B cell (primary cell): Measurements from ENCODE around the gene TANGO6. TPM values are rescaled to one million over a fixed set of nuclear protein-coding genes. Genes with fewer than 3 reads are reported as not detected.

Experiments used
- ATAC-seq: fragments of 200-7000 bp; cut with Tn5 transposase; one replicate; pipeline ENCODE4 v1.10.0; 2021; ENCODE audit warnings: low read depth, mild to moderate bottlenecking, moderate number of reproducible peaks, moderate library complexity
- CTCF ChIA-PET: fragments of 350-600 bp; sonication (Branson Sonifier 250); formaldehyde crosslinking; loops from one replicate; lab custom pipeline; 2021; ENCODE audit warnings: antibody characterized with exemption, inconsistent platforms; lab: Charles Lee
- POLR2A ChIA-PET: fragments of 350-600 bp; sonication (Branson Sonifier 250); formaldehyde crosslinking; loops from one replicate; lab custom pipeline; 2021; ENCODE audit warnings: antibody characterized with exemption; lab: Charles Lee
- DNase-seq: peaks from one replicate; pipeline ENCODE4 v3.0.0; 2013
- H2AFZ ChIP-seq: 2 replicates; pipeline ENCODE4 v1.6.1; 2012; ENCODE audit warnings: mild to moderate bottlenecking, low read depth, low read length; ENCODE audit not compliant: insufficient read depth, poor library complexity, severe bottlenecking
- H3K27ac ChIP-seq, 2 donors: 1 replicate in 1 of 2; 2 replicates in 1 of 2; pipeline ENCODE4 v1.5.1; 2012 to 2013; ENCODE audit warnings: low read length in 2 of 2, mild to moderate bottlenecking in 2 of 2, moderate library complexity in 1 of 2
- H3K27me3 ChIP-seq, 4 experiments: fragments of 200-600 bp in 1 of 4; sonication (generic) in 1 of 4; replicated peaks in 1 of 4; 1 replicate in 2 of 4; 2 replicates in 2 of 4; pipeline versions ENCODE4 v1.6.1 to v1.7.0; 2013 to 2016; ENCODE audit warnings: low read length in 3 of 4, mild to moderate bottlenecking in 2 of 4, mixed read lengths in 1 of 4, moderate library complexity in 1 of 4; ENCODE audit not compliant: insufficient read depth in 4 of 4, control insufficient read depth in 3 of 4; ENCODE audit errors: control extremely low read depth in 1 of 4
- H3K36me3 ChIP-seq, 2 experiments: replicated peaks in 1 of 2; 1 replicate in 1 of 2; 2 replicates in 1 of 2; pipeline versions ENCODE4 v1.6.1 to v1.7.1; 2013; ENCODE audit warnings: low read length in 1 of 2; ENCODE audit not compliant: insufficient read depth in 2 of 2, control insufficient read depth in 1 of 2; ENCODE audit errors: control extremely low read depth in 1 of 2, extremely low read depth in 1 of 2
- H3K4me1 ChIP-seq, 2 donors: fragments of 200-600 bp in 1 of 2; sonication (generic) in 1 of 2; 1 replicate in 1 of 2; 2 replicates in 1 of 2; pipeline versions ENCODE4 v1.5.1 to v1.6.1; 2013 to 2017; ENCODE audit warnings: low read length in 2 of 2; ENCODE audit not compliant: control insufficient read depth in 2 of 2, insufficient read depth in 2 of 2
- H3K4me2 ChIP-seq: replicated peaks from 2 replicates; pipeline ENCODE3; 2012; ENCODE audit warnings: mild to moderate bottlenecking, low read depth, low read length; ENCODE audit not compliant: poor library complexity, severe bottlenecking
- H3K4me3 ChIP-seq, 5 experiments: fragments of 200-600 bp in 1 of 5; sonication (generic) in 1 of 5; 1 replicate in 3 of 5; 2 replicates in 2 of 5; pipeline versions ENCODE4 v1.5.1 to v1.7.0; 2011 to 2016; ENCODE audit warnings: low read length in 4 of 5, mild to moderate bottlenecking in 4 of 5, low read depth in 2 of 5, control low read depth in 1 of 5, moderate library complexity in 1 of 5; ENCODE audit not compliant: insufficient read depth in 1 of 5; ENCODE audit errors: control extremely low read depth in 1 of 5, extremely low read depth in 1 of 5
- H3K79me2 ChIP-seq: fragments of 200-600 bp; sonication (generic); one replicate; pipeline ENCODE4 v1.6.0; 2016; ENCODE audit warnings: low read length; ENCODE audit not compliant: control insufficient read depth, insufficient read depth
- H3K9ac ChIP-seq: fragments of 200-600 bp; sonication (generic); 2 replicates; pipeline ENCODE4 v1.6.1; 2017; ENCODE audit warnings: mild to moderate bottlenecking, low read length, moderate library complexity
- H3K9me3 ChIP-seq, 3 donors: one replicate each; pipeline versions ENCODE4 v1.6.1 to v1.7.1; 2013; ENCODE audit warnings: low read length in 2 of 3; ENCODE audit not compliant: control insufficient read depth in 2 of 3, insufficient read depth in 1 of 3; ENCODE audit errors: control extremely low read depth in 1 of 3
- H4K20me1 ChIP-seq: 2 replicates; pipeline ENCODE4 v1.6.0; 2012; ENCODE audit warnings: mild to moderate bottlenecking, low read length; ENCODE audit not compliant: insufficient read depth, control insufficient read depth, poor library complexity, severe bottlenecking
- H3K27ac Mint-ChIP-seq: one replicate; pipeline ENCODE4 v1.8.0; 2021; ENCODE audit warnings: mixed read lengths
- H3K27me3 Mint-ChIP-seq: one replicate; pipeline ENCODE4 v1.8.0; 2021; ENCODE audit warnings: mixed read lengths
- H3K4me1 Mint-ChIP-seq: one replicate; pipeline ENCODE4 v1.8.0; 2021; ENCODE audit warnings: mixed read lengths
- H3K4me3 Mint-ChIP-seq: one replicate; pipeline ENCODE4 v1.8.0; 2021; ENCODE audit warnings: mixed read lengths
- H3K9me3 Mint-ChIP-seq: one replicate; pipeline ENCODE4 v1.8.0; 2022; ENCODE audit warnings: mixed read lengths; ENCODE audit not compliant: insufficient read depth
- CTCF ChIP-seq: fragments of 200-600 bp; IDR thresholded peaks from one replicate; pipeline ENCODE4 v1.8.0; 2022; ENCODE audit warnings: antibody characterized with exemption, mild to moderate bottlenecking
- EZH2 ChIP-seq: IDR thresholded peaks from 2 replicates; pipeline ENCODE4 v1.6.1; 2012; ENCODE audit warnings: borderline replicate concordance, low read depth, mild to moderate bottlenecking, moderate library complexity, low read length; ENCODE audit not compliant: insufficient read depth, poor library complexity, severe bottlenecking
- WGBS: methylation state at CpG from one replicate; pipeline ENCODE4 v1.1.5; 2013; ENCODE audit warnings: missing lambda C conversion rate; ENCODE audit not compliant: insufficient coverage; 5-methylcytosine and 5-hydroxymethylcytosine counted together
- intact Hi-C: fragments of 100-400 bp; cut with micrococcal nuclease; formaldehyde crosslinking; loops from one replicate; pipeline ENCODE4 v1.10.0; 2022
- polyA plus RNA-seq: library from polyadenylated mRNA; depleted of rRNA; stranded (reverse); fragments of >200 nt; gene quantifications from 2 replicates; pipeline ENCODE4 v1.2.3, GENCODE V29; 2012
- total RNA-seq, 2 donors: library from RNA; stranded (reverse); fragments of 120-200 nt in 1 of 2; gene quantifications; 1 replicate in 1 of 2; 2 replicates in 1 of 2; pipeline versions ENCODE4 v1.2.3 to v1.2.4, GENCODE V29; 2013 to 2022

The TANGO6 gene
- total and polyA plus RNA-seq, 2 donors (not counting 1 experiment from before 2014, with no cell fraction given), result 8.0 to 42.8 TPM

GRCh38 chr16:69003500-69003899 is 160.2 kb downstream of the TANGO6 start:
- H3K27me3 Mint-ChIP-seq, result no peaks in the 10 kb centered on the region
- no peak for TF ChIP-seq CTCF
- TF ChIP-seq EZH2, result no peak
- H3K27me3 ChIP-seq, result no peaks in the 10 kb centered on the region

GRCh38 chr16:69005641-69006355 is 162.5 kb downstream of the TANGO6 start:
- Histone ChIP-seq H3K4me2 (no peak overlapping the region), H3K36me3 (peaks cover 0 to 2% of the 10 kb centered on the region in 2 experiments), H3K27me3 (no peaks in the 10 kb centered on the region), H3K4me1 (peaks cover 0 to 2% of the 10 kb centered on the region in 2 donors), H3K9ac (no peak overlapping the region), H2AFZ (no peak overlapping the region), H4K20me1 (no peaks in the 10 kb centered on the region), H3K79me2 (no peaks in the 10 kb centered on the region), H3K9me3 (peaks cover 0 to 5% (median 3%) of the 10 kb centered on the region in 3 donors), H3K4me3 (no peak overlapping the region), H3K27ac (no peak overlapping the region)
- POLR2A ChIA-PET, result no interaction called here
- Mint-ChIP-seq H3K27ac (no peak overlapping the region), H3K9me3 (peaks cover 4% of the 10 kb centered on the region), H3K4me3 (no peak overlapping the region), H3K4me1 (peaks cover 14% of the 10 kb centered on the region), H3K27me3 (no peaks in the 10 kb centered on the region)
- DNase-seq (peak; percentile 10), ATAC-seq (no peak)
- 10% methylated on average over 2 of the region's 5 CpGs for WGBS
- TF ChIP-seq EZH2, result no peak
- TF ChIP-seq CTCF, result no peak
- intact Hi-C loops, result no loop called here
- CTCF ChIA-PET, result no interaction called here

More at GRCh38 chr16:69003500-69003899, 160.2 kb downstream of the TANGO6 start:
- no peak overlapping the region for H3K27ac ChIP-seq
- ATAC-seq (no peak), DNase-seq (no peak)
- Mint-ChIP-seq H3K4me1 (peaks cover 14% of the 10 kb centered on the region), H3K4me3 (no peak overlapping the region), H3K27ac (no peak overlapping the region), H3K9me3 (peaks cover 4% of the 10 kb centered on the region)
- peaks cover 0 to 2% of the 10 kb centered on the region in 2 donors for H3K4me1 ChIP-seq
- no peak overlapping the region for H3K4me2 ChIP-seq
- intact Hi-C loops, result no loop called here
- H4K20me1 ChIP-seq, result no peaks in the 10 kb centered on the region
- no peak overlapping the region for H3K4me3 ChIP-seq
- WGBS, result no CpG with 5 or more reads among the region's 1 CpG
- no peak overlapping the region for H2AFZ ChIP-seq
- peaks cover 0 to 5% (median 3%) of the 10 kb centered on the region in 3 donors for H3K9me3 ChIP-seq
- H3K36me3 ChIP-seq, result peaks cover 0 to 2% of the 10 kb centered on the region in 2 experiments
- ChIA-PET CTCF (interaction anchor here (0.6 kb wide), 1 partner anchor 1649 kb away, joined by 3 read pairs; no protein-coding TSS in a partner anchor), POLR2A (no interaction called here)
- H3K79me2 ChIP-seq, result no peaks in the 10 kb centered on the region
- no peak overlapping the region for H3K9ac ChIP-seq
